ENCODE results near the gene SHTN1. TPM values are rescaled to one million over a fixed set of nuclear protein-coding genes. Genes with fewer than 3 reads are reported as not detected.
A peak's percentile ranks its signal among the peaks of the same experiment; 100 is the strongest.

Gene SHTN1
- polyA plus RNA-seq, 3 donors: 20.7 to 25.6 (median 25.3) TPM

DNA sequence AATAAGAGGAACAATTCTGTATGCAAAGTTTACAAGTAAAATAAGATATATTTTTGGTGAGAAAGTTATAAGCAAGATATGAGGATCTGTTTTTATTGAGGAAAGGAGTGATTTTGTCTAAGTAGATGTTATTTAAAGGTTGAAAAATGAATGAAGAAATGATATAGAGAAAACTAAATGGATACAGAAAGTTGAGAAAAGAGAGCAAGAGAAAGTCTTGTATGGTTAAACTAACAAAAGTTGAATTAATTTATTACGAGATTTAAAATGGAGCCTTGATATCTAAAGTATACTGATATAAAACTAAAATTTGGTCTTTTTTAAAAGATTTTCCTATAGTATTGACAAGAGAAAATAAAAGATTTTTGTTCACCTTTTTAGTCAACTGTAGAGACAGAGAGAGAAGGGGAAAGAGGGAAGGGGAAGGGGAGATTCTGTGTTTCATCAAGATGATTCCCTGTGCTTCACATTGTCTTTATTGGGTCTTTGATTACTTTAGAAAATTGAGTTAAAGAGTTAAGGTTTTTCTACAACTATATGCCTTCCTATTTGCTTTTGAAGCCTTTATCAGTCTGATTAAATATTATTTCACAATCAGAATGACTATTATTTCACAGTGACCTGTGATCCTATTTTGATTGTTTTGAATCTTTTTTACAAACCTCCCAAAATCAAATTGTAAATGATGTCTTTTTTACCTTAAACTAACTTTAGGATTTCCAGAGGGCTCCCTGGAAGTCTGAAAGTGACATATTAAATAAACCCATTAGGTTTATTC, 10.7 kb downstream of the SHTN1 start:
- DNase-seq (ENCODE audit: extremely low read depth in 1 of 11, low read depth in 9 of 11, low spot score in 4 of 11): no peak

DNA sequence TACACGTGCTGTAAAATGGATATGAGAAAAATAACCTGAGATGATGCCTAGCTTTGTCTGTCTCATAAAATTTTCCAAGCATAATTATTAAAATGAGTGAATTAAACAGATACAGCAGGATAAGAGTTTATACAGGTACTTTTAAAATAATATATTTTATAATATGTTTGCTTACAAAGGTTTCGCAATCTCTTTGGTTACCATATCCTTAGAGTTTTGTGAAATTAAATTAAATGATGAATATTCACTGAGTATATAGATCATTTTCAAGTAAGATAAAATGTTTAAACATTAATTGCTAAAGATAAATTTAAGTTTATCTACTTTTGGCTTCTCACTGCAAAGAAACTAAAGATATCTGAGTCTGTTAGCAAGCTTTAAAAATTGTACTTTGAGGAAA, 11.4 kb downstream of the SHTN1 start:
- no peak for DNase-seq (ENCODE audit: extremely low read depth in 1 of 11, low read depth in 9 of 11, low spot score in 4 of 11)

DNA sequence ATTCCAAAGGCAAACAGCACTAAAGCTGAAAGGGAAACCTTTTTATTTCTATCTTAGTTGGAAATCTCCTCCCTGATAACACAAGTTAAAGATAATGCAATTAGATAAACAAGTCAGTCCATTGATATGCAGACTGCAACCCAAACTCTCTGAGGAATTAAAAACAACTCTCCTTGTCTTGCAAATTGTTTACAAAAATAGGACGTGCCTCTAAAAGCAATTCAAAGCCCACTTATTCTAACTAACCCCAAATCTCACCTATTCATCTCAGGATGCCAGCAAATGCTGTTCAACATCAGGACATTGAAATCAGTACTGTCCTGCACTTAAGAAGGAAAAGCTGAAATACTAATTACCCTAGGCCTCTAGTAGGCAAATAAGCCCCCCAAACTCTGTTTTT, 12.8 kb downstream of the SHTN1 start:
- no peak for DNase-seq (ENCODE audit: extremely low read depth in 1 of 11, low read depth in 9 of 11, low spot score in 4 of 11)

DNA sequence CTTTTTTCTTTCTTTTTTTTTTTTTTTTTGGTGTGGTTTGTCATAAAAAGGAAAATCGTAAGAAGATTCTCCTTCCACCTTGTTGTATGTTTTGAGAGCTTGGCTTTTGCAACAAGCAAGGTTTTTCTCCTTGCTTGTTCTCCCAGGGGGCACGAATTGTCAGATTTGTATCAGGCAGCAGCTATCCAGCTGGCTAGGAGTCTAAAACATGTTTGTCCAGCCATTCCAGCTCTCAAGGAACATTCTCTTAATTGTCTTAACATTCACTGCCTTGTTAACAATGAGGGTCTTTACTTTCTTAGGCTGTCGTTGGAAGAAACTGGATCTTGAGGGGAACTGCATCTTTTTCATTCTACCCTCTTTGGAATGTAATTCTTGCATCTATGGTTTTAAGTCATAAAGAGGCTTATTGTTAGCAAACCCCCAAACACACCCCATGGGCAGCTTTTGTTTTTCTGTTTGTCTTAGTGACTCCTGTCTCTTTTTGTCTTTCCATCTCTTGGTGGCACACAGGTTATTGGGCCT, 14.6 kb downstream of the SHTN1 start:
- DNase-seq (ENCODE audit: extremely low read depth in 1 of 11, low read depth in 9 of 11, low spot score in 4 of 11): no peak

DNA sequence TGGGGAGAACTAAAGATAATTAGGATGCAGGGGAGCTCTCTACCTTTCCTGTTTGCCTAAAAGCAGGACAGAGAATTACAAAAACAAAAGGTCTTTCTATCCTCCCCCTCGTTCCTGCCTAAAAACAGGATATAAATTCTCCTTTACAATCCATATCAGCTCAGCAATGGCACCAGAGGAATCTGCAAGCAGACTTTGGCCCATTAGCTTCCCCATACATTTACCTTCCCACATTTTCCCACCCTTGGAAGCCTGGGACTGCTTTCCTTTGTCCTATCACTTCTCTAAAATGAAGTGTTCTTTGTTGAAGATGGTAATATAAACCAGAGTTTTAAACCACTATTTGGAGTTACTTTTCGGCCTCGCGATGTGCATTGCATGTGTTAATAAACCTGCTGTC, 15.5 kb downstream of the SHTN1 start:
- DNase-seq (ENCODE audit: extremely low read depth in 1 of 11, low read depth in 9 of 11, low spot score in 4 of 11): no peak

DNA sequence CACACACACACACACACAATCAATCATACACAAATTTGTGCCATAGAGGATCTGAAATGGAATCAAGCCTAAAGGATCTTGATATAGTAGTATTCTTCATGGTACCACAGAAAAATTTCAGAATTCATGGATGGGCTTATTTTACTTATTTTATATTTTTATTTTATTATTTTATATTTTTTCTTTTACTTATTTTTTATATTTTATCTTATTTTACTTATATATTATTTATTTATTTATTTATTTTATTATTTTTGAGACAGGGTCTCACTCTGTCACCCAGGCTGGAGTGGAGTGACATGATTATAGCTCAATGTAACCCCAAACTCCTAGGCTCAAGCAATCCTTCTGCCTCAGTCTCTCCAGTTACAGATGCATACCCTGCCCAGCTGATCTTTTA, 16.7 kb downstream of the SHTN1 start:
- DNase-seq (ENCODE audit: extremely low read depth in 1 of 11, low read depth in 9 of 11, low spot score in 4 of 11): no peak

DNA sequence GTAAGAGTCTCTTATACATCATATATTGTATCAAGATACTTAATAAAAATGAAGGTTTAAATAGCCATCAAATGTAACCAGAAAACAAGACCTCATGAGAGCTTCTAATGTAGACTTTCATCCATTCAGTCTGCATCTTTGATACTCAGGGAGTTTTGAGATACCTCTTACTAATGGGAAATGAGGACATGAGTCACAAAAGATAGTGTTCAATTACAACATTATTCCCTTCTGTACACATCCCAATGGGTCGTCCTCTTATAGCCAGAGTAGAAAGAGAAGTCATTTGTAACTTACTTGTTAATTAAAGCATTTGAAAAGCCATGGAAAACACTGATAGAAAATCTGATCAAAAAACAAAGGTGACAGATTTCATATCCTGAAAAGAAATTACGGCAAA, 19.4 kb downstream of the SHTN1 start:
- no peak for DNase-seq (ENCODE audit: extremely low read depth in 1 of 11, low read depth in 9 of 11, low spot score in 4 of 11)

DNA sequence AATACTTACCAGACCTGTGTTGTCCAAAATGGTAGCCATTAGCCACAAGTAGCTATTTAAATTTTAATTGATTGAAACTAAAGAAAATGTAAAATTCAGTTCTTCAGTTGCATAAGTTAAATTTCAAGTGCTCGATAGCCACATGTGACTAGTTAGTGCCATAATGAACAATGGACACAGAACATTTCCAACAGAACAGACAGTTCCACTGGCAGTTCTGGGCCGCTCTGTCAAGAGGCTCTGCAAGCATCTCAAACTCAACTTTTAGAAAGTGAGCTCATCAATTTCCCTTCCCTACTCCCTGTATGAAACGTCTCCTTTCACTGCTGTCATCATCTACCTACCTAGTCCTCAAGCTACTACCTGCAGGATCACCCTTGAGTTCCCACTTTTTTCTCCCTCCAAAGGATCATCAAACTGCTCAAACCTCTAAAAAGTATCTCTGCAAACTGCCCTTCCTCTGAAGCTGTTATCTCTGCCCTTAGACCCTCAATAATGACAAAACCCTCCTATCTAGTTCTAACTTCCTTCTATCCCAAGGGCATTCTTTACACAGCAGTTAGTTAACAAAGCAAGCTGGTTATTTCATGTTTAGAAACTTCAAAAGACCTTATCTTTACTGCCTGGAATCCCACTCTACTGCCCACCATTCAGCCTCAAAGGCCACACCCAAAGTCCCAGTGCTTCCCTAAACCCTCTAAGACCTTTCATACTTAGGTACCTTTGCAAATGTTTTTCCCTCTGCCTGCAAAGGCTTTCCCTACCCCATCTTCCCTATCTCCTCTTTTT, 20.6 kb downstream of the SHTN1 start:
- no peak for DNase-seq (ENCODE audit: extremely low read depth in 1 of 11, low read depth in 9 of 11, low spot score in 4 of 11)

DNA sequence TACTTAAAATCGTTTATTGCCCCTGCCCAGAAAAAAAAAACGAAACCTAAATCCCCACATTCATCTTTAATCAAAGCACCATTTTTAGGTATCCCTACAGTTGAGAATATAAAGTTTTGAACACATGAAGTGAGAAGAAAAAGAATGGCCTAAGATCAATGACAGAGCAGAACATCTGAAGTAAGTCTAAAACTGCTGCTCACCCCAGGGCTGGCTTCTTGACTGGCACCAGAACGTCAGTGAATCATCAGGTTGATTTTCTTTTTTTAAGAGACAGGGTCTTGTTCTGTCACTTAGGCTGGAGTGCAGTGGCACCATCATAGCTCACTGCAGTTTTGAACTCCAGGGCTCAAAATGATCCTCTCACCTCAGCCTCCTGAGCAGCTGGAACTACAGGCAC, 24.9 kb downstream of the SHTN1 start:
- DNase-seq (ENCODE audit: extremely low read depth in 1 of 11, low read depth in 9 of 11, low spot score in 4 of 11): no peak

DNA sequence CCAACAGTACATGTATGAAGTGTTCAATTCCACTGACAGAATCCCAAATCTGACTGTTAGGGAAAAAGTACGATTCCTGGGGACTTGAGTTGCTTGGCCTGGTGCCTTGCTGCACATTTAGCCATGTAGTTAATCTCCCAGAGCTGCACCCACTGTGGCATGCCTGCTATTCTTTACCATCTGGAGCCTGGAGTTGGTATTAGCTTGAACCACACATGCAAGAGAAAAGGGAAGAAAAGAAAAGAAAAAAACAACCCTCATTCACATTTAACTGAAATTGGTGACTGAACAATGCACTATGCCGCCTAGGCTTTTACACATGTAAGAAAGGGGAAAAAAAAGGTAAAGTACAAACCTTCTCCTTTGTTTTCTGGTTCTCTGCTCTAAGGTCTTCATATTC, 26.1 kb downstream of the SHTN1 start:
- DNase-seq (ENCODE audit: extremely low read depth in 1 of 11, low read depth in 9 of 11, low spot score in 4 of 11): no peak

DNA sequence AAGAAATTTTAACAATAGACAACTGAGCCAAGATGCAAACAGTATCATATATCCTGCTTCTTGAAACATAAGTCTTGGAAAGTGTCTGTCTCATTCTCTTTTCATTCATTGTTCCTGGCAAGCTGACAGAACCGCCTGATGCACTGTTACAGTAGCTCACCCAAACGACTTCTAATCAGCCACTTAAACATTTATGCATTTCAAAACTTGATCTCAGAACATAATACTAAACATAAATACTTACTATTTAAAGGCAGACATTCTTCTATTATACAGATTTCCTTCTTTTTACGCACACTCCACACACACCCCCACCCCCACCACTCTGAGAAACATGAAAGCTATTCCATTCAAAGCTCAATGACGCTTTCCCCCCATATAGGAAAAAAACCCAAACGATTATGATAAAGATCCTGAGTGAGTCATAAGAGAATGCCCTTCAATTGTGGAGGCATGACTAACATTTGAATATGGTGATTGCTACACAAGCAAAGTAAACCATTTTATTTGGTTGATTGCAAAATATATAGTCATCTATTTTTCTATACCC, 30.5 kb downstream of the SHTN1 start:
- no peak for DNase-seq (ENCODE audit: extremely low read depth in 1 of 11, low read depth in 9 of 11, low spot score in 4 of 11)

DNA sequence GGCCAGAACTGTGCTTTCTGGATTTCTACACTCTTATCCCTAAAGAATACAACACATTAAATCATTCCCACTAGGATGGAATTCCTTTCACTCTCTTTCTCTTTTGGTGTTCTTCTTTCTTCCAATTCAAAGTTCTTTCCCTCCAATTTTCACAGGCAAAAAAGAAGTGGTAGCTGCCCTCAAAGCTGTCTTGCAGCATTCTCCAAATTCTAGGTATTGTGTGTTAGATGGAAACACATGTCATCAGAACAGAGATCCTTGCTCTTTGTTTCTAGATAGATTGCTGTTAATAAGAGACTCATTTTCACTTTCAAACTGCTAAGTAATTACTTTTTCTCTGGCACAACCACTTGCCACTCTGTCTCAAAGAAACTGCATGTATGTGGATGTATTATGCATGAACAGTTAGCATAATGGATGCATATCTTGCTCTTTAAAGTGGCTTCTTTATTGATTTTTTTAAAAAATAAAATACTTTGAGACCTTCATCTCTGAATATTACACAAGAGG, 31.0 kb downstream of the SHTN1 start:
- DNase-seq (ENCODE audit: extremely low read depth in 1 of 11, low read depth in 9 of 11, low spot score in 4 of 11): no peak

DNA sequence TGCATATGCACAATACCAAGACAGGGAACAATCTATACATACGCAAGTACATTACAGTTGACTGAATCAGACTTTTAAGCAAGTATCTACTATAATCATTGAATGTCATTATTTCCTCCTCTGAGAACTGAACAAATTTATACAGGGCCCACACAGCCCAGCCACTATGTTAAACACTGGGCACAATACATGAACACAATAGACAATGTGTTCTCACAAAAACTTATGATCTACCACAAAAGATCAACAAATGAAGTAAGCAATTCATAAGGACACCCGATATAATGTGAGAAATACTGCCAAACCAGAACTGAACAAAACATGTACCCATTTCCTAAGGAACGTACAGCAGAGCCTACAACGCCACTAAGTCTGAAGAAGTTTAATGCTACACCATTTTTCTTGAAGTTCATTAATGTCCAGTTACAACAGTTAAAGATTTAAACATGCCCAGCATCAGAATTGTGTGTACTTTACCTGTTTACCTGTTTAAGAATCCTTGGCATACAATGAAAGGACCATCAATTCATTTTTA, 31.5 kb downstream of the SHTN1 start:
- DNase-seq (ENCODE audit: extremely low read depth in 1 of 11, low read depth in 9 of 11, low spot score in 4 of 11): no peak

DNA sequence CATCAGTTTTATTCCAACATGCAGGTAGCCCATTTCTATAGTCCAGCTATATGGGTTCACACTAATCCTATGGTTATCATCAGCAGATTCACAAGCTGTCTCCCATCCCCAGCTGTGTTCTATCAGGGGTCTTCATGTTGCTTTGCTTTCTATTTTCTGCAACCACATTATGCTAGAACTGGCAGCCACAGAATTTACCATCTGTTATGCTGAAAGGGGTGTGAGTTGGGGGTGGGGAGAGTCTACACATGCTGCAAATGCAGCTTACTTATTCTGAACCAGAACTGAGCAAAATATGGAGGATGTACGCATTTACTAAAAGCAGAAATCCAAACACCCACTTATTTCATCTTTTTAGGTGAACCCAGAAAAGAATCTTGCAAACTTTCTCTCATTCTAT, 32.9 kb downstream of the SHTN1 start:
- DNase-seq (ENCODE audit: extremely low read depth in 1 of 11, low read depth in 9 of 11, low spot score in 4 of 11): peak in 3 of 11 donors; percentile 6 to 21 (median 11)

DNA sequence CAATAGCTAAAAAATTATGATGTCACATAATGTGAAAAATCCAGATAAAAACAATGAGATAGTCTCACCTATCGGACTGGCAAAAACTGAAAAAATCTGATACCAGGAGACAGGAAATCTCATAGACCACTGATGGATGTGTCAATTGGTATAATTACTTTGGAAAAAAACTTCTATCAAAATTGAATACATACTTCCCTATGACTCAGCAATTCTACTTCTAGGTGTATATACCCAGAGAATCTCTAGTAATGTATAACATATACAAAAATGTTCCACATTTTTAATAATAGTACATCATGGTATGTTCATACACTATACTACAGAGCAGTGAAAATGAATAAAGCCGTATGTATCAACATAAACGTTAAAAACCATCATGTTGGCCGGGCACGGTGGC, 34.9 kb downstream of the SHTN1 start:
- DNase-seq (ENCODE audit: extremely low read depth in 1 of 11, low read depth in 9 of 11, low spot score in 4 of 11): no peak

DNA sequence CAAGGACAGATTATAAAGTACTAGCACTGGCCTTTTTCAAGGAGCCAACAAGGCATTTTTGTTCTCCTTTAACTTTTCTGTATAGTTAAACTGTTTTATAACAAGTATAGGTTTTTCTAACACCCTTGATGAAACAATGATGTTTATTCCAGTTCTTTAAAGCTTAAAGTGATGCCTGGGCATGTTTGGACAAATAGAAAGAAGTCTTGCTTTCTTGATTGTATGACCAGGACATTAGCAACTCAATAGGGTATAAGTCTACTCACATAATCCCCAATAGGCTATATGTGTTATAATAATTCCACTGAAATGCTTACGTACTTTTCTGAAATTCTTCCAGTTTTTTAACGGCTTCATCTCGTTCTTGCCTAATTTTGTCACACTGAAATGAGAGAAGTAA, 36.7 kb downstream of the SHTN1 start:
- DNase-seq (ENCODE audit: extremely low read depth in 1 of 11, low read depth in 9 of 11, low spot score in 4 of 11): no peak

DNA sequence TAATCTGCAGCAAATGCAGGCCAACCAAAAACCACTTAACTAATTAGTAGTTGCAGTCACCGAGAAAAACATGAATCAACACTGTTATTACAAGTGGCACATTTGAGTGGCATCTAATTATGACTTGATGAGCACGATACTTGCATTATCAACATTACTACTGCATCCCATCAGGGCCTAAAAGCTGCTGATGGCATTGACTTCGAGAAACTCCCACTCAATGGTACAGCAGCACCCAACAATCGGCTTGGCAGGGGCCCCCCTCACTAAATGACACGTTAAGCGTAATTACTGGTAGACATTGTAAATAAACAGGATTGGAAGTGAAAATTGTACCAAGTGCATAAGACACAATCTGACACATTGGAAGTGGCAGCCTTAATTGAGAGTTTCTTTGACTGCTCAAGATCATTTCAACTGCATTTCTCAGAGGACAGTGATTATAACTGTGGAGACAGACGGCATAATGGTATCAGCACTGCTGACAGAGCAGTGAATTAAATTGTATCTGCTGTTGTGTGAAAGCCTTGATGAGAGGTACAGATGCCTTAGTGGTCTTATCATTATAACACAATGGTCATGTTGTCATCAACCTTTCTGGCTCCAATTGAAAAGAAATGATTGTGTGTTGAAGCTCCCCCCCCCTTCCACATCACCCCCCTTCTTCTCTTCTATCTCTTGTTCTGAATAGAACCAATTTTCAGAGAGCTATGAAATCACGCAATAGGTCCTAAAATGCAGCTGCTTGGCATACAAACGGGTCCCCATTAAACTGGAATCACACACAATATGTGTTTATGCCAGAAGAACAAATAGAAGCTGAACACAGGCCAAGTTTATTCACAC, 43.4 kb downstream of the SHTN1 start:
- DNase-seq (ENCODE audit: extremely low read depth in 1 of 11, low read depth in 9 of 11, low spot score in 4 of 11): no peak

DNA sequence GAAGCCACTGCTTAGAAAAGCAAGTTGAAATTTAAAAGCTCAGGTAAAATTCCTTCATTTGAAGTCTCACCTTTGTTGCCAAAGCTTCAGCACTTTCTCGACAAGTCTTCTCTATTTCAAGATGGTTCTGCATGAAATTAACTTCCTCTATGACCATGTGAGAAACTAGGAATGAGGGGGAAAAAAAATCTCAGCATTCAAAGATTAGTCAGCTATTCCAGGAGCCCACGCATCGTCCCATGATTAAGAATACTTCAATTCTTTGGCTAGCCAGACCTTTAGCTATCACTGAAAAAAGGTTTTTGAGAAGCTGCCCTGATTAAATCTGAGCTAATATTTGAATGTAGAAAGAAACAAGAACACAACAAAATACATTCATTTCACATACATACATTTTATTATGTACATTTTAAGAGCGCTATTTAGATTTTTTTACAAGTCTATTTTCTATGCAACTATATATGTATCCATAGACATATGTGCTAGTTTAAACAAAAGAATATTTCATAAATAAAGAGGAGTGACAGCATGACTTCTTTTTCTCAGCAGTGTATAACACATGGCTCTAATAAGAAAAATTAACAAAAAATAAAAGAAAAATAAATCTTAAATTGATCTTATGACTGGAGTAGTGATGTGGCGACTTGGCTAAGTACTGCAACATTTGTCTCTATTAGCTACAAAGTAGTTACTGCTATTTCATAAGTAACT, 44.8 kb downstream of the SHTN1 start:
- DNase-seq (ENCODE audit: extremely low read depth in 1 of 11, low read depth in 9 of 11, low spot score in 4 of 11): no peak
